SH-SY5Y (cell line): Measurements from ENCODE around the gene ADAM29.

ENCODE experiments used
- GATA2 ChIP-seq: IDR thresholded peaks from 2 replicates; pipeline ENCODE4 v1.6.1; 2011; ENCODE audit warnings: mild to moderate bottlenecking, low read depth, low read length
- GATA3 ChIP-seq: IDR thresholded peaks from 2 replicates; pipeline ENCODE4 v1.6.1; 2011; ENCODE audit warnings: low read depth, mild to moderate bottlenecking, low read length, moderate library complexity

DNA sequence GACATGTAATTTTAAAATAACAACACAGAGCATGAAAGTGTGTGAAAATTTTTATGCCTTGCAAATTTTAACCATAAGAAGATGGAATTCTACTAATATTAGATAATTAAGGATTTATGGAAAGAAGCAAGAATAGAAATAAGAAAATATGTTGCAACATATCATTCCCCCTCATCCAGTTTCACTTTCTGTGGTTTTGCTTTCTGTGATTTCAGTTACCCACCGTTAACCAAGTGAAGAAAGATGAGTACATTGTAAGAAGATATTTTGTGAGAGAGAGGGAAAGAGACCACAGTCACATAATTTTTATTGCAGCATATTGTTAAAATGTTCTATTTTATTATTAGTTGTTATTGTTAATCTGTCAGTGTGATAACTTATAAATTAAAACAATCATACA lies 77.9 kb downstream of the ADAM29 start:
- no peak for TF ChIP-seq GATA2
- no peak for TF ChIP-seq GATA3
